Stimulated activated CD8-positive, alpha-beta memory T cell treated with anti-CD3 and anti-CD28 coated beads, Interleukin-7, amount 100 ng/mL, for 1 hour (primary cell): ENCODE data around the gene PIK3R1.
"Not testable (repeated sequence)": the region's sequence is repeated elsewhere in the genome, so short reads cannot be mapped to it uniquely, and the experiment has no call there.

Experiments
- DNase-seq, 2 donors: peaks; one replicate each; pipeline ENCODE4 v3.0.0-alpha.2; 2020; ENCODE audit warnings: low read depth in 2 of 2

Gene PIK3R1

GRCh38 chr5:68193481-68194036 is 22.0 kb upstream of the PIK3R1 start:
- DNase-seq: no peak

GRCh38 chr5:68194386-68194785 is 21.2 kb upstream of the PIK3R1 start:
- DNase-seq: no peak

GRCh38 chr5:68195137-68195536 is 20.4 kb upstream of the PIK3R1 start:
- DNase-seq: no peak

- no peak for DNase-seq
These were observed 18.7 kb upstream of the PIK3R1 start for GRCh38 chr5:68196876-68197275.

- DNase-seq: no peak
These were observed 15.3 kb upstream of the PIK3R1 start for GRCh38 chr5:68200288-68200687.

GRCh38 chr5:68210654-68211053 is 4.9 kb upstream of the PIK3R1 start:
- not testable (repeated sequence) for DNase-seq

GRCh38 chr5:68214482-68215207 is 911 bp upstream of the PIK3R1 start:
- peak in 1 of 2 donors; percentile 43 for DNase-seq

GRCh38 chr5:68215898-68216244 is 315 bp downstream of the PIK3R1 start:
- no peak for DNase-seq

GRCh38 chr5:68216245-68217046 is 890 bp downstream of the PIK3R1 start:
- peak; percentile 29 to 30 for DNase-seq

- no peak for DNase-seq
These were observed 1.4 kb downstream of the PIK3R1 start for GRCh38 chr5:68217047-68217355.

GRCh38 chr5:68217528-68217927 is 2.0 kb downstream of the PIK3R1 start:
- DNase-seq: no peak

- DNase-seq: no peak
These were observed 3.7 kb downstream of the PIK3R1 start for GRCh38 chr5:68219161-68219816.

- no peak for DNase-seq
These were observed 4.7 kb downstream of the PIK3R1 start for GRCh38 chr5:68220260-68220659.

GRCh38 chr5:68220914-68221313 is 5.4 kb downstream of the PIK3R1 start:
- no peak for DNase-seq

GRCh38 chr5:68221488-68221887 is 5.9 kb downstream of the PIK3R1 start:
- DNase-seq: no peak

- no peak for DNase-seq
These were observed 6.8 kb downstream of the PIK3R1 start for GRCh38 chr5:68222310-68222709.

- no peak for DNase-seq
These were observed 7.3 kb downstream of the PIK3R1 start for GRCh38 chr5:68222824-68223354.

- DNase-seq: no peak
These were observed 8.3 kb downstream of the PIK3R1 start for GRCh38 chr5:68223904-68224303.

- no peak for DNase-seq
These were observed 9.1 kb downstream of the PIK3R1 start for GRCh38 chr5:68224509-68225187.

GRCh38 chr5:68225188-68225910 is 9.8 kb downstream of the PIK3R1 start:
- DNase-seq: no peak

- DNase-seq: no peak
These were observed 10.5 kb downstream of the PIK3R1 start for GRCh38 chr5:68225911-68226545.
